GM12873 (cell line): Measurements from ENCODE around the gene ZAR1L.

Source experiments
- TF ChIP-seq, protein P1 (sequence below): IDR thresholded peaks from 2 replicates; pipeline ENCODE4 v1.5.1; 2012; ENCODE audit warnings: low read depth, mild to moderate bottlenecking, moderate library complexity, low read length, control low read depth; ENCODE audit not compliant: insufficient read depth; ENCODE audit errors: missing control alignments

The ZAR1L gene

DNA sequence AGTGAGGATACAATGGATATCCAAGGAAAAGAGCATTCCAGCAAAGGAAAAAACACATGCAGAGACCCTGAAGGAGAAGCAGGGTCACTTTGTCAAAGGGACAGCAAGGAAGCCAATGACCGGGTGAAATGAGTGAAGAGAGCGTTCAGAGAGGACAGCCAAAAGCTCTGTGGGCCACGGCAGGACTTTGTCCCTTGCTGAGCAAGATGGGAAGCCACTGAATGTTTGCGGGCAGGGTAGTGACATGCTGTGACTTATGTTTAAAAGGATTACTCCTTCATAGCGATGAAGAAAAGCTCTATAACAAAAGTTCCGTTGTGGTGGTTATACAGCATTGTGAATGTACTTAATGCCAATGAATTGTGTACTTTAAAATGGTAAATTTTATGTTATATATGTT is 16.5 kb downstream of the ZAR1L start:
- TF ChIP-seq, protein P1, sequence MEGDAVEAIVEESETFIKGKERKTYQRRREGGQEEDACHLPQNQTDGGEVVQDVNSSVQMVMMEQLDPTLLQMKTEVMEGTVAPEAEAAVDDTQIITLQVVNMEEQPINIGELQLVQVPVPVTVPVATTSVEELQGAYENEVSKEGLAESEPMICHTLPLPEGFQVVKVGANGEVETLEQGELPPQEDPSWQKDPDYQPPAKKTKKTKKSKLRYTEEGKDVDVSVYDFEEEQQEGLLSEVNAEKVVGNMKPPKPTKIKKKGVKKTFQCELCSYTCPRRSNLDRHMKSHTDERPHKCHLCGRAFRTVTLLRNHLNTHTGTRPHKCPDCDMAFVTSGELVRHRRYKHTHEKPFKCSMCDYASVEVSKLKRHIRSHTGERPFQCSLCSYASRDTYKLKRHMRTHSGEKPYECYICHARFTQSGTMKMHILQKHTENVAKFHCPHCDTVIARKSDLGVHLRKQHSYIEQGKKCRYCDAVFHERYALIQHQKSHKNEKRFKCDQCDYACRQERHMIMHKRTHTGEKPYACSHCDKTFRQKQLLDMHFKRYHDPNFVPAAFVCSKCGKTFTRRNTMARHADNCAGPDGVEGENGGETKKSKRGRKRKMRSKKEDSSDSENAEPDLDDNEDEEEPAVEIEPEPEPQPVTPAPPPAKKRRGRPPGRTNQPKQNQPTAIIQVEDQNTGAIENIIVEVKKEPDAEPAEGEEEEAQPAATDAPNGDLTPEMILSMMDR = no peak

- TF ChIP-seq, protein P1 = no peak
These were observed 18.0 kb downstream of the ZAR1L start for GRCh38 chr13:32297206-32297605.

DNA sequence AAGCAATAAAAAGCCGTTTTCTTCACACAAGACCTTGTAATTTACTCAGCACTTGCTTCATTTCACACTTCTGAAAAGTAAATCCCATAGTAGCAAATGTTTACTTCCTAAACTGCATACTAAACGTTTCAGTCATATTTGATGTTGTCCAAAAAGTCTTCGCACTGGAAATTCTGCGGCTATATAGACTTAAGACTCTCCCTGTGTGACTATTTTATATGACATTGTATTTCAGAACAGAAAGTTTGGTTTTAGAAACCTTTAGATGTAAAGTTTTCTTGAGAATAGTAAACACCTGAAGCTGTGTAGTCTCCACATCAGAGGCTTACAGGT is 29.6 kb downstream of the ZAR1L start:
- TF ChIP-seq, protein P1 = no peak

DNA sequence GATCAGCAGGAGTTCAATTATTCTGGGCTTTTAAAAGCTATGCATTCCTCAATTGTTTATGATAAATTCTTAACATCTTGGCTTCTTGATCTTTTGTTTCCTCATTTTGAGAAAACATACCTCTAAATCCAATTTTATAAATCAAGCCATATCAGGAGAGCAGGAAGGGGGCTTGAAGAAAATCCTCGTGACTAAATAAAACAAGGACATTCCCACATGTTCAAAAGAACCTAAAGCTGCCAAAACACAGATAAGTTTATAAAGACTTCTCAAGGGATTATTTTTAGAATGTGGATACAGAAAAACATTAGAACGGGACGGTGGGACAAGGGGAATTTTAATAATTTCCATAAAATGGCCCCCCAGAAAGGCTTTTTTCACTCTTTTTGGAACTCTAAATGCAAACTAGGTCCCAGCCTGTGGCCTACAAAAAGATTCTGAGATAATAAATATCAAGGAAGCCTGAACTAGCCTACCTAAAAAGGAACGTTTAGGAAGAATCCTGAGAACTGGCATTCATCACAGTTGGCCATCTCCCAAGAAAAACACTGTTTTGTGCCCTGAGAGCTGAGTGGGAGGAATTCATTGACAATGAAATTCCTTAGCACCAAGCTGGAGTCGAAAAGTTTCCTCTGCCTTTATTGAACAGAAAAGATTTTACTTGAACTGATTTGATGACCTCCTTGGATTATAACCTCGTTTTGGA is 30.1 kb downstream of the ZAR1L start:
- TF ChIP-seq, protein P1 = no peak

GRCh38 chr13:32282096-32282711 is 33.0 kb downstream of the ZAR1L start:
- TF ChIP-seq, protein P1 = no peak

GRCh38 chr13:32281096-32281495 is 34.1 kb downstream of the ZAR1L start:
- TF ChIP-seq, protein P1 = no peak

DNA sequence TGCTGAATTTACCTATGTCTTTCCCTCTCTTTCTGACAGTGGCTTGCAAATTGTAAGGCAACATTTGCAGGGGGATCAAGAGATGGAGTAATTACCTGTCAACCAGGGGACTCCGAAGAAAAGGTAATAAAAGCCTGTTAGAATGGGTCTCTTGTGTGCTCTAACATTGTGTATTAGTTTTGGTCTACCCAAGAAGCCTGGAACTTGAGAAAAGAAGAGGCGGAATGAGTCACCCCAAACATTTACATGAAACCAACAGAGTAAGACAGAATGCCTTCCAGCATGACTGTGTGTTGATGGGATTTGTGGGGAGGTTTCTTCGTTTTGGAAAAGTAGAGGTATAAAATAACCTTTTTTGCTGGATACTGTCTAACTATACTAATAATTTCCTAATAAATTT is 36.7 kb downstream of the ZAR1L start:
- TF ChIP-seq, protein P1 = no peak
